GM19240 (cell line): ENCODE data around the gene GHR.
"Not testable (repeated sequence)": the region's sequence is repeated elsewhere in the genome, so short reads cannot be mapped to it uniquely, and the experiment has no call there.

Experiments used
- DNase-seq: peaks from one replicate; pipeline ENCODE4 v3.0.0; 2011; ENCODE audit warnings: low spot score; ENCODE audit not compliant: insufficient read length

GHR gene

DNA sequence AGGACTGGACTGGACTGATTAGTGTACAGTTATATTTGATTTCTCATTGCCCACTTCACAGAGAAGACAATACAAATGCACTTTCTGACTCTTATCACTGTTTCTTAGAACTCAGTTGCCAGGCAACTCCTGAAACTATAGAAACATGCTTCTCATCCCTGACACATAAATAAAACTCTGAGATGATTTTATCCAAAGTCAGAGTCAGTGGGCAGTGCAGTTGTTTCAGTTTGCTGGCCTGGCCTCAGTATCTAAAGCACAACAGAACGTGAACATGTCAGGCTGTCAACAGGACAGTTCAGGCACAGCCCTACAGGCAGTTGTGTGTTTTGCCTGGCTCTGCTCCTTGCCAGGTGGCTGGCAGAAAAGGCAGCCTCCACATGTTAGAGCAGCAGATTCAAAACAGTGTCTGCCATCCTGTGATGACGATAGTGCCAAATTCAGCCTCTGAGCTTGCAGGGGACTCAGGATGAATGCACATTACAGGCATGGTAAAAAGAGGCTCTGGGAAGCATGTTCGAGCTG is 268.2 kb downstream of the GHR start:
- no peak for DNase-seq

- no peak for DNase-seq
Observed at GRCh38 chr5:42701351-42702059, 278.3 kb downstream of the GHR start.

DNA sequence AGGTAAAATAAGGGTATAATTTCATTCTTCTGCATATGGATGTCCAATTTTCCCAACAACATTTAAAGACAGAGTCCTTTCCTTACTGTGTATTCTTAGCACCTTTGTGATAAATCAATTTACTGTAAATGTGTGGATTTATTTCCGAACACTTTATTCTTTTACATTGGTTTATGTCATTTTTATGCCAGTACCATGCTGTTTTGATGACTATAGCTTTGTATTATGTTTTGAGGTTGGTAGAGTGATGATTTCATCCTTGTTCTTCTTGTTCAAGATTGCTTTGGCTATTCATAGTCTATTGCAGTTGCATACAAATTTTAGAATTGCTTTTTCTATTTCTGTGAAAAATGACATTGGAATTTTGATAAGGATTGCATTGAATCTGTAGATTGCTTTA is 280.0 kb downstream of the GHR start:
- DNase-seq = no peak

- no peak for DNase-seq
Observed at GRCh38 chr5:42715785-42716184, 292.5 kb downstream of the GHR start.

DNA sequence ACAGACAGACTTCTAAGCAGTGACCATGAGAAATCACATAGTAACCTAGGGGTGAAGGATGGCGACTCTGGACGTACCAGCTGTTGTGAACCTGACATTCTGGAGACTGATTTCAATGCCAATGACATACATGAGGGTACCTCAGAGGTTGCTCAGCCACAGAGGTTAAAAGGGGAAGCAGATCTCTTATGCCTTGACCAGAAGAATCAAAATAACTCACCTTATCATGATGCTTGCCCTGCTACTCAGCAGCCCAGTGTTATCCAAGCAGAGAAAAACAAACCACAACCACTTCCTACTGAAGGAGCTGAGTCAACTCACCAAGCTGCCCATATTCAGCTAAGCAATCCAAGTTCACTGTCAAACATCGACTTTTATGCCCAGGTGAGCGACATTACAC is 295.4 kb downstream of the GHR start:
- DNase-seq = no peak

GRCh38 chr5:42719034-42719433 is 295.8 kb downstream of the GHR start:
- DNase-seq = no peak

DNA sequence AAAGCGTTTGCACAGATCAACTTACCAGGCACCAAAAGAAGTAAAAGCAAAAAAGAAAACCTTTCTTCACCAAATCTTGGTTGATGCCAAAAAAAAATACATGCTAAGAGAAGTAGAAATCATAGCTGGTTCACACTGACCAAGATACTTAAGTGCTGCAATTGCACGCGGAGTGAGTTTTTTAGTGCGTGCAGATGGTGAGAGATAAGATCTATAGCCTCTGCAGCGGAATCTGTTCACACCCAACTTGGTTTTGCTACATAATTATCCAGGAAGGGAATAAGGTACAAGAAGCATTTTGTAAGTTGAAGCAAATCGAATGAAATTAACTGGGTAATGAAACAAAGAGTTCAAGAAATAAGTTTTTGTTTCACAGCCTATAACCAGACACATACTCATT is 297.0 kb downstream of the GHR start:
- DNase-seq = no peak

- DNase-seq = no peak
Observed at GRCh38 chr5:42721484-42721883, 298.2 kb downstream of the GHR start.

- not testable (repeated sequence) for DNase-seq
Observed at GRCh38 chr5:42734531-42735058, 311.4 kb downstream of the GHR start.

DNA sequence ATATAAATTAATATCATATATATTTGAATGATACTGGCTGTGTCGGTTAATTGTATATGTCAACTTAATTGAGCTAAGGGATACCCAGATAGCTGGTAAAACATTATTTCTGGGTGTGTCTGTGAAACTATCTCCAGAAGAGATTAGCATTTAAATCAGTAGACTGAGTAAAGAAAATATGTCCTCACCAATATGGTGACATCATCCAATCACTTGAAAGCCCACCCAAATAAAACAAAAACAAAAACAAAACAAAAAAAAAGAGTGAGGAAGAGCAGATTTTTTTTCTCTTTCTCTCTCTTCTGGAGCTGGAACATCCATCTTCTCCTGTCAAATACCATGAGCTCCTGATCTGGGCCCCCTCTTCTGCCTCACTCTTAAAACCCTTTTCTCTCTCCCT is 317.7 kb downstream of the GHR start:
- no peak for DNase-seq

DNA sequence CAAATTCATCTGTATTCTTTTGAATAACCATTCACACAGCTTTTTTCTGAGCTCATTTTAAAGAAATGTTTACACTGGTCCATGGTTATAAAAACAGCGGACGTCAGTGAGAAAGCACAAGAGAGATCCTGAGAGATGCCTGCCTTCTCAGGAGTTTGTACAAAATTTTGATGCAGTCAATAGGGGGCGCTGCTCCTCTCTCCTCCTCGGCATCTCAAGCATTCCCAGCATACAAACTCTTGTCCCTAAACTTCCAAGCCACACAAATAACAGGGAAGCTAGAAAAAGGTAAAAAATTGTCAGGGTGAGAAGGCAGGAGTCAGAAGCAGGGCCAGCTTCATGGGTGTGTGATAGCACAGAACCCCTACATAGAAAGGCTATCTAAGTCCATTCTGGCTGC is 322.2 kb downstream of the GHR start:
- no peak for DNase-seq

DNA sequence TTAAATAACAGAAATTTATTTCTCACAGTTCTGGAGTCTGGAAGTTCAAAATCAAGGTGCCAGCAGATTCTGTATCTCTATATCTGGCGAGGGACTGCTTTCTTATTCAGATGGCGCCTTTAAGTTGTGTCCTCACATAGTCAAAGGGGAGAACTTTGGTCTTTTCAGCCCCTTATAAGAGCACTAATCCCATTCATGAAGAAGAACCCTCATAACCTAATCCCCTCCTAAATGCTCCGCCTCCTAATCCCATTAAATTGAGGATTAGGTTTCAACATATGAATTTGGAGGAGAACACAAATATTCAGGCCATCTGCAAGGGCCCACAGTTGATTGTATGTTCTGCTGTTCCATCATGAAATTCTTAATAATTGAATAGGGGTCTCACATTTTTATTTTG is 322.6 kb downstream of the GHR start:
- DNase-seq = no peak

DNA sequence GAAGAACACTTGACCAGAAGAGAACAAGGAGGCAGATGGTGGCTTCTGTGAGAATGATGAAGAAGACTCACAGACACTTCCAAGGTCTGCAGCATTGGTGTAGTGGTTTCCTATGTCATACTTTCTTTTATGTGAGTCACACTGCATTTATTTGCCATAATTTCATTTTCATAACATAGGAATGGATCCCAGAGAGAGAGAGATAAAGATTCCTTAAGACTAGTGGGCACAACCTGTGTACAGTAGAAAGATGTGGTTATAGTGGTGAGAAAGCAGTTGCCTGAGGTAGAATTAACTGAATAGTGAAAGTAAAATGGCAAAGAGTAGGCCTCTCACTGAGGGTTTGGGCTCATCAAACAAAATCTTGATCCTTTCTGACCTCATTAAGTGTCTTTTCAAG is 325.8 kb downstream of the GHR start:
- DNase-seq = no peak

- no peak for DNase-seq
Observed at GRCh38 chr5:42750507-42750906, 327.3 kb downstream of the GHR start.

- no peak for DNase-seq
Observed at GRCh38 chr5:42751044-42751443, 327.8 kb downstream of the GHR start.

- no peak for DNase-seq
Observed at GRCh38 chr5:42753099-42753498, 329.9 kb downstream of the GHR start.

GRCh38 chr5:42756606-42757601 is 333.7 kb downstream of the GHR start, which contains the start of gene CCDC152:
Gene CCDC152 (plus strand): TSS chr5:42756818. CDS start chr5:42759122, 2,304 bp downstream.
- DNase-seq = peak; percentile 42

DNA sequence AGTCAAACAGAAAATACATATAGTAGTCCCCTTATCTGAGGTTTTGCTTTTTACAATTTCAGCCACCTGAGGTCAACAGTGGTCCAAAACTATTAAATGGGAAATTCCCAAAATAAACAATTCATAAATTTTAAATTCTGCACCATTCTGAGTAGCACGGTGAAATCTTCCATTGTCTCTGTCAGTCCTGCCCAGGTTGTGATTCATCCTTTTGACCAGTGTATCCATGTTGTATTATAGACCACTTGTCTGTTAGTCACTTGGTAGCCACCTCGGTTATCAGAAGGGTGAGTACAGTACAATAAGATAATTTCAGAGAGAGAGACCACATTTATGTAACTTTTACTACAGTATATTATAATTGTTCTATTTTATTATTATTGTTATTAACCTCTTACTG is 336.2 kb downstream of the GHR start:
- DNase-seq = no peak

- DNase-seq = no peak
Observed at GRCh38 chr5:42760426-42760825, 337.2 kb downstream of the GHR start.

DNA sequence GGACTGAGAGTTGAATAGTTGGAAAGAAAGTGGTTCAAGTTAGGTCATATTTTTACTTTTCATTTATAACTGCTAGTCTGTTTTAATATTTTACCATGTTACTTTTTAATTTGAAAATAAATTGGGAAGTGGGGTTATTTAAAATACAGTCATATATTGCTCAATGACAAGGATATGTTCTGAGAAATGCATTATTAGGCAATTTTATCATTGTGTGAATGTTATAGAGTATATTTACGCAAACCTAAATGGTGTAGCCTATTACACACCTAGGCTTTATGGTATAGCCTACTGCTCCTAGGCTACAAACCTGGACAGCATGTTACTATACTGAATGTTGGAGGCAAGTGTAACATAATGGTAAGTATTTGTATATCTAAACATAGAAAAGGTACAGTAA is 338.6 kb downstream of the GHR start:
- no peak for DNase-seq

DNA sequence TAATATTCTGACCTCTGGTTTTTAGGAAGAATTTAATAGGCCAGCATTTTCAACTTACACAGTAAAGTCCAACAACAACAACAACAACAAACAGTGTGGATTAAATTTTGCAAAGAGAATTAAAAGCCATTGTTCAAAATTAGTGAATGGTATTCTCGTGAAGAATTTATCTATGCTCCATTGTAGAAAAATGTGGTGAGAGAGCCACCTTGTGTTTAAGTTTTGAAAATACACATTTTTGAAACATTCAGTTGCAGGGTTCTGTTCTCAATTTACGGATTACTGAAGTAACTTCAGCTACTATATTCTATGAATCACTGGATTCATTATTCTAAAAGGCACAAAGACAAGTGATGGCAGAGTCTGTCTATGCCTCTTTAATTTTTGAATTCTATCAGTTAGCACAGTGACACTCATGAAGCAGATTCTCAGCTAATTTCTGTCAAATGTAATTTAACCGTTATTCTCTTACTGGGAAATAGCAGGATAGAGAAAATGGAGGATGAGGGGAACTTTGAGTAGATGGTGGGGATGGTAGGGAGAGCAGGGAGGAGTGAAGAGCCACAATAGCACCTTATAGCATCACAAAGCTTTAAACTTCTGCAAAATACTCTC is 344.4 kb downstream of the GHR start:
- DNase-seq = no peak

DNA sequence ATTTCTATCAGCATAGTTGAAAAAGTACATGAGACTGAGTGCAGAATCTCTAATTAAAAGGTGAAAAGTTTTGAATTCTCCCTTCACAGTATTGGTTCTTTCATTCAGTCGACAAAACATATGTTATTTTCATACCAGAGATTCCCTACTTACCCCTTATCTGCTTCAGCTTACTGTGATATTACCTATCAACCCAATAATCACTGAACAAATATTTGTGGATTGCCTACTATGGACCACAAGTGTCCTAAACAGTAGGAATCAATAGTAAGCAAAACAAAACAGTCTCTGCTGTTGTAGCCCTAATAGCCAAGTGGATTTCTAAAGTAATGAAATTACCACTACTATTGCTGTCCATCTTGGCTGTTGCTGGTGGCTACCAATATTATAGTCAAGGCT is 344.9 kb downstream of the GHR start:
- no peak for DNase-seq
